Stimulated activated CD4-positive, alpha-beta T cell treated with anti-CD3 and anti-CD28 coated beads, Interleukin-15, amount 100 ng/mL, for 24 hours (primary cell): Measurements from ENCODE around the gene COL27A1.
A peak's percentile ranks its signal among the peaks of the same experiment; 100 is the strongest.

Experiments
- DNase-seq: peaks from one replicate; pipeline ENCODE4 v3.0.0-alpha.2; 2020

Gene COL27A1

DNA sequence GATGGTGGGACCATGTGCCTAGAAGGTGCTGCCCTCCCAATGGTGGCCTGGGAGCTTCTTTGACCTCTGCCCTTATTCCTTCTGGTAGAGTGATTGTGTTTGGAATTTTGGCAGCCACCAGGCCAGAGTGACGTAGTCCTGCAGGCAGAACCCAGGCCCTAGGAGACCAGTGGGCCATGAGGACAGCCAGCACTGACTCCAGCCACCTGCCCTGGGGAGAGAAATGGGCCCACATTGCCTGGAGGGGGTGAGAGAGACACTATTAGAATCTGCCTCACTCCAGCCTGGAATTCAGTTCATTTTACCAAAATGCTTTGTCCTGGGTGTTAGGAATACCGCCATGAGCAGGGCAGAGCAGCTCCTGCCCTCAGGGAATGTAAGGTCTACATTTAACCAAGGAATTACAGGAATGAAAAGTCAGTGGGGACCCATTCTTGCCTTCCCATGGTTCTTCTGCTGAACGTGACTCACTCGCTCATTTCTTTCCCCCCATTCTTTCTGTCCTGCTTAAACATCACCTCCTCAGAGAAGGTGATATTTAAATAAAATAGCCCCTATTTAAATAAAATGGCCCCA is 5.5 kb upstream of the COL27A1 start:
- no peak for DNase-seq

DNA sequence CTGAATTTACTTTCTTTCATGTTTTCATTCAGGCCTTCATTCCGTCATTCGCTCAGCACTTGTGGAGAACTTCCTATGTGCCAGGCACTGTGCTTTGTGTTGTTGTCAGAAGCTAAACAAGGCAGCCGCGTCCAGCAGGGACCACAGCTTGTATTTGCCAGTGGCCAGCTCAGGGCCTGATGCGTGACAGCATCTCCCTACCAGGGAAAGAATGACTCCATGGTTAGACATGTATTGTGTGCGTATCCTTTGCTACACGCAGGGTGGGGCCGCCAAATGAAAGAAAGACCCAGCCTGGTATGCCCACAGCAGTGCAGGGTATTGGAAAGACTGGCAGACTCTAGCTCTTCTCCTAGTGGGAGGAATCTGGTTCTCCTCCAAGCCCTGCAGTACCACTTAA is 4.7 kb upstream of the COL27A1 start:
- DNase-seq = no peak

DNA sequence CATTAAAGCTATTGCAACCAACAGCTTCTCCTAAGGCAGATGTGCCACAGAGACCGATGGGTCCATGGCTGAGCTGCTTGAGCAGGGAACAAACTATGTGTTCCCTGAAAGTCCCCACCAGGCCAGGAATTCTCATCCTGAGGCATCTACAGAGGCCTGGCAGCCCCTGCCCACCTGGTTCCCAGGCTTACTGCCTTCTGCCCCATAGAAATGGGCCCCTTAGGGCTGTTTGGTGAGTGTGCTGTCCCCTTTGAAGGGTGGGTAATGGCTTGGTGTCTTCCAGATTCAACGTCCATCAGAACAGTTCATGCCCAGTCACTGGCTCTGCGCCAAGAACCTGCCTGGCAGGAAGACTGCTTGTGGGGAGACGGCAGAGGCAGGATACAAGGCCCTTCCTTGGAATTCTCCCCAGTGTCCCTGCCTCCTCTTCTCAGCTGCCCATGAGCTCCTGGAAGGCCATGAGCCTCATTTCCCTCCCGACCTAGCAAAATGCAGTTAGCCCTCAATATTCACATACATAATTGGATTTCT is 3.8 kb upstream of the COL27A1 start:
- no peak for DNase-seq

DNA sequence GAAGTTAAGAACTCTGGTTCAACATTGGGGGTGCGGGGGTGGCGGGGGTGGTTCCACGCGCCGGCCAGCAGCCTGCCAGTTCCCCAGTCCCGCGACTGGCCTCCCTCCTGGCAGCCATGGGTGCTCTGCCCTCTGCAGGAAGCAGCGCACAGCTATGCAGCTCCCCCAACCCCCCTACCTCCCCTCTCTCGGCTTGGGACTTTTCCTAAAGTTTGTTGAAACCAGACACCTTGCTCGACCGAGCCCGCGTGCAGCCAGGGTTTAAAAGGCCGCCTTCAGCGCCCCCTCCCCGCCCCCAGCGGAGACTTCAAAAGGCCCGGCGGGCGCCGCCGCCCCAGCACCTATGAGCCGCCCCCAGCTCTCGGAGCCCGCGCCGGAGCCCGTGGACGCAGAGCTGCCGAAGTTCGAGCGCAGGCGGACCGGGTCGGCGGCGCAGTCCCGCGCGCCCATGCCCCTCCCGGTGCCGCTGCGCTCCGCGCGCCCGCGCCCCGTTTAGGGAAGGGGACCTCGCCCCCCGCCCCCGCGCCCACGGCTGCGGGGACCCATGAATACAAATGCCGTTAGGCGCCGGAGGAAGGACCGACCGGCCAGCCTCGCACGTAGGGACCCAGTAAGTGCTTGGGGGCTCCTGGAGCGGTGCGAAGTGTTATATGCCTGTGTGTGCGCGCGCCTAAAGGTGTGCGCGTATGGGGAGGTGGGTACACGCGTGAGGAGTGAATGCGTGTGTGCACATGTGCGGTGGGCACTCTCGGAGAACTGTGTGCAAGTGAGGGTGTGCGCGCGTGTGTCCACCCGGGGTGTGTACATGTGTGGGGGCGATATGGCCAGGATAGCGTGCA is 1.4 kb upstream of the COL27A1 start:
- DNase-seq = peak; percentile 13

DNA sequence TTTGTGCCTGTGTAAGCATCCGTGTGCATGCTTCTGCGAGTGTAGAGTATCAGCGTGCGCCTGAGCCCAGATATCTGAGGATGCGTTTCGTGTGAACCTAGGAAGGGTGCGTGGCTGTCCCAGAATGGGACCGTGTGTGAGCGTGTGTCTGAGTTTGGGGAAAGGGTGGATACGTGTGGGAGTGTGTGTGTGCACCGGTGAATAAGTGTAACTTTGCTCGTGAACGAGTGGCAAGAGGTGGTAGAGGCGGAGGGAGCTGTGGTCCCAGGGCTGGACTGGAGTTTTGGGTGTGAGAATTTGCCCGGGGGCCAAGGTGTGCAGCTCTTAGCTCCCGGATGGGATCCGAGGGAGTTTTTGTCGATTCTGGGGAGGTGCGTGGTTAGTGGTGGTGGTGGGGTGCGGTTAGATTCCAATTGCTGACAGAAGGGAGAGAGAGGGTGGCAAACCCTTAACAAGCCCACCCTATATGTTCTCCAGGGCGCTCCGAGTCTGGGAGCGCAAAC is 686 bp upstream of the COL27A1 start:
- peak; percentile 16 for DNase-seq

DNA sequence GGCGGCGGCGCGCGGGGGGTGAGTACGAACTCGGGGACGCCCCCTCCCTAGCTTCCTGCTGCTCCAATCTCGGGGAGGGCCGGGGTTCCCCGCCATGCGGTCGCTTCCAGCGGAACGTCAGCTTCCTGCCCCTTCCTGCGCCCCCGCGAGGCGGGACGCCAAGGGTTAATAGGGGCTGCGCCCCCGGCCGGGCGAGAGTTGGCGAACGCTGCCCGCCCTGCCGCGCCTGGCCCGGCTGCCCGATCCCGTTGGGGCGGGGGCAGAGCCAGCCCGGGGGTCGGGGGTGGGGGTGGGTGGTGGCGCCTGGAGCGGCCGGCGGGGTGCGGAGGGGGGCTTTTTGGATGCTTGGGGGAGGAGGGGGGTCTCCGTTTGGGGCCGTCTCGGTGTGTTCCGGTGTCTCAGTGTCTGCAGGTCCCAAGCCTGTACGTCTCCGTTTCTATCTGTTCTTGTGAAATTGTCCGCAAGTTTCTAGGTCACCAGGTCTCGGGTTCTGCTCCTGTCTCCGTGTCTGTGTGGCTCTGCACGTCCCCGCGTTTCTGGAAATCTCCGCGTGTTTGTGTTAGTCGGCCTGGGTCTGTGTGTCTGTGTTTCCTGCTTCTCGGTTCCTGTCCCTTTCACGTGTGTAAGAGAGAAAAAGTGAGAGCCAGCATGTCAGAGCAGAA is 789 bp downstream of the COL27A1 start:
- DNase-seq = peak; percentile 46

DNA sequence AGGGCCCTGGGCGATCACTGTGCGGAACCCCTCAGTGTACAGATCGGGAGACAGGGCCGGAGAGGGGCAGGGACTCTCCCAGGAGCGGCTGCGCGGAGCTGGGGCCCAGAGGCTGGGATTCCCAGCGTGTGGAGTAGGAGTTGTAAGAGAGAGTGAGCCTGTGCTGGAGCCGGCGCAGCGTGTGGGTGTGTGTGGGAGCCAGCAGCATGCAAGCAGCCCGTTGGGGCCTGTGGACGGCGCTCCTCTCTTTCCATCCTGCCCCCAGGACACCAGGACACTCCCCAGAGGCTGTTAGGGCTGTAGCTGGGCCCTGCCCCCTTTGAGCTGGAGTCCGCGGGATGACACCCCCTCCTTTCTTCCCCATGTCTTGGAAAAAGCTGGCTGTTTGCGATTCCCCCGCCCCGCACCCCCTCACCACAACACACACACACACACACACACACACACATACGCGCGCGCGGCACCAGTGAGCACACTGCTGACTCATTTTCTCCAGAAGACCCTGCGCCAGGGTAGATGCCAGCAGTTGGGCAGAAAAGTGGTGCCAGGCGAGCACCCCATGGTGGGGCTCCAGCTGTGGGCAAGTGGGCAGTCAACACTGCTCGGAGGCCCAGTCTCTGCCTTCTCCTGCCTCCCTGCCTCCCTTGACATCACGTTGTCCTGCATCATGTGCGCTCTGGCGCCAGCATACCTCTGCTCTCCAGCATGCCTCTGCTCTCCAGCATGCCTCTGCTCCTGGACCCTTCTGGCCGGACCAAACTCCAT is 1.5 kb downstream of the COL27A1 start:
- peak; percentile 36 for DNase-seq

DNA sequence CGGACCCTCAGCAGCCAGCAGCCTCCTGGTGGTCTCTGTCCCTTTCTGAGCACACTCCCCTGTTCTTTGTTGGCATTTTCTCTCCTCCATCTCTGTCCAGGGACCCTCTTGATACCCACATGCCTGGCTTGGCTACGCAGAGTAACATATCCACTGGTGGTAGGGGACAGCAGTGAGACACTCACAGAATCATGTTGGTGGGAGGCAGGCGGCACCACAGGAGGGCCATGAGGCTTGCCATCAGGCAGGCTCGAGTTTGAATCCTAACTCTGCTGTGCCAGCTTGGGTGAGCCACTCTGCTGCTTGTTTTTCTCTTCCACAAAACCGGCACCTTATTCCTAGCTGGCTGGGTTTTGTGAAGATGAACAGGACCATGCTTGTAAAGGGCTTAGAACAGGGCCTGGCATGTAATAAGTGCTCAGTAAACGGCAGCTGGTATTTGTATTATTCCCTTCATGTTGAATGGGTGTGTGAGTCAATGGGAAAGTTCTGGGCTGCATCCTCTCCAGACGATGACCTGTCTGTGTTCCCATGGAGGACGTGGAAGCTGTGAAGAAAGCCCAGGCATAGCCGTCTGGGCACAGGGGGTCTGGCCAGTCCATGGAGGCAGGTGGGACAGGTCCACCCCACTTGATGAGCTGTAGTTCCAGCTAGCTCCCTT is 2.3 kb downstream of the COL27A1 start:
- no peak for DNase-seq

DNA sequence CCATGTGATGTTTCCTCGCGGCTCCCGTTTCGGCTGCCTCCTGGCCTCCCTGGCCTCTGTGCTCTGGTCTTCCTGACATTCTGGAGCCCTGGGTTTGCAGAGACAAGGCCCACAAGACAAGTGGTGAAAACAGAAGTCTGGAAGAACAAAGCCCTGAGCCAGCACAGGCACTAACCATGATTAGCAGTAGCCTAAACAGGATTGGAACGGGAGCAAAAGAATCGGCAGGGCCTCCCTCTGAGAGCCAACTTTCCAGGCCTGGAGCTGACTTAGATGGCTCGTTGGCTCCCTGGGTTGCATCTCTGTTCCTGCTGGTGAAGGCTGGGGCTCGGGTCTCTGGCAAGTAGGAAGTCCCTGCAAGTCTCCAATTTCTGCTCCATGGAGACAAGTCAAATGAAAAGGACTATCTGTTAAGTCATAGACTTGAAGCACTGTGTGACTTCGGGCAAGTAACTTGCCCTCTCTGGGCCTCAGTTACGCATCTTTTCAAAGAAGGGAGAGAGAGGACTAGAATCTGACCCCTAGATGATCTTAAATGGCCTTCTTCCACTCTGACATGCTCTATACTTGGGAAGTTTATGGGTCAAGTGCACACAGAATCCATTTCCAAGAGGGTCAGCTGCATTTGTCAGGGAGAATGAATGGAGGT is 3.3 kb downstream of the COL27A1 start:
- no peak for DNase-seq

DNA sequence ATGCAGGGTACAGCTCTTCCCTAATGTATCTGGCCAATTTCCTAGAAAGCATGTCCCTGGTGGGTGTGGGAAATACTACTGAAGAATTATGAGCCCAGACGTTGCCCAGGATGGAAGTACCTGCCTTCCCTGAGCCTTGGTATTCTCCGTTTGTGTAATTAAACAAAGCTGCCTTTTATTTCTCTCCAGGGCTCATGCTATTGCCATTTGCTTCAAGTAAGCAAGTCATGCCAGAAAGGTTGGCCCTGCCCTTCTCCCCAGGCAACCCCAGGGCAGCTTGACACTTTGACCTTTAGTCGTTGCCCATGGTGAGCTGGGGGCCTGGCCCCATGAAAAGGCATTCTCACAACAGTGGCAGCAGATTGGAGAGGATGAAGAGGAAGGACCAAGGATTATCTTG is 4.4 kb downstream of the COL27A1 start:
- no peak for DNase-seq

DNA sequence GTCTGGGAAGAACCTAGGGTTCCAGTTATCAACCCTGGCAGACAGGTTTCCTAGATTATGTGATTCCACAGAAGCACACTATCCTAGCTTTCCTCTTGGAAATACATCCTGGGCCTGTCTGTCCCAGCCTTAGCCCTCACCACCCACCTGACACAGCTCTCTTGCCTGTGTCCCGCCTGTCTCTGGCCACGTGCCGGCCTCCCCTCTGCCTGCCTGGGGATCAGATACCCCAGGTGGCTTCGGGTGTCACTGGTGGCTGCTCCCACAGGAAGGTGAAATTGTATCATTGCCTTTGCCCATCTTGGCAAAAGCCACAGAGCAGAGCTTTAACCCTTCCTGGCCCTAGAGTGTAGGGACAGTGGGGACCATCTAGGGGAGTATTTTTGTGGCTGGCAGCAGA is 6.2 kb downstream of the COL27A1 start:
- DNase-seq = no peak

DNA sequence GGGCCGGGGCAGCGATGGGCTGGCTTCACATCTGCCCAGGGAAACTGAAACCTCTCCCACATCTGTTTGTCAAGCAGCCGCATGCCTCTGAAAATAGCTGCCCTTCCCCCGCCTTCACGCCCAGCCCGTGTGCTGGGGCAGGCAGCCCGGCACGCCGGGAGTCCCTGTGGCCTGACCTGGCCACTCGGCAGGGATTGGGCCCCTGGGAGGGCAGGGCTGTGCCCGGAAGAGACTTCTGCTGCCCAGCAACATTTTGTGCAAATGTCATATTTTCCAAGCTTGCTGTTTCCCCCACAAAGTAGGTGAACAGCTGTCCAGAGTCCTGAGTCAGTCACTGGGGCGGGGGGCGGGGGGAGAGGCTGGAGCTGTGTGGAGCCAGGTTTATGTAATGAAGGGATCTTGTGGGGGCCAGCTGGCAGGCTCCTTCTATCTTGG is 8.2 kb downstream of the COL27A1 start:
- DNase-seq = no peak

DNA sequence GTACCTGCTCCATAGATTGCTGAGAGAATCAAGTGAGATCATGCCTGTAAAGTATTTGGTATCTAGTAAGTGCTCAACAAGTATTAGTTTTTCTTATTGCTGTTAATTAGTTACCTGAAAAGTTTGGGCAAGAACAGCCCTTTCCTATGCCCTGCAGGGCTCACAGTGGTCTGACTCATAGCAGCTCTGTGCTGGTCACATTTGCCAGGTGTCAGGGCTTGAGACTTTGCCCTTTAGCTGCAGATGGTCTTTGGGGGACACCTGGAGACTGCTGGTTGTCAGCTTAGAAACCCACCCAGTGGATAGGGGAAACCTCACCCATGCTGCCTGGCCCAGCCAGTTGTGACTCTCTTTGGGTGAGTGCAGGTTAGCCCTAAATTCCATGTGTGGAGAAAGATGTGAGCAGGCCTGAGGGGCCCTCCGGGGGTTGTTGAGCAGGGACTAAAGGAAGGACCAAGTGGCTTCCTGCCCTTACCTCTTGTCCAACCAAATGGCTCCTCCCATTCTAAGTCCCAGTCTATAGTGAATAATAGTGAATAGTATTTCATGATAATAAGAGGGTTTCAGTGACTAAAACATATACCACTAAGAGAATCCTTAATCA is 9.0 kb downstream of the COL27A1 start:
- DNase-seq = no peak

DNA sequence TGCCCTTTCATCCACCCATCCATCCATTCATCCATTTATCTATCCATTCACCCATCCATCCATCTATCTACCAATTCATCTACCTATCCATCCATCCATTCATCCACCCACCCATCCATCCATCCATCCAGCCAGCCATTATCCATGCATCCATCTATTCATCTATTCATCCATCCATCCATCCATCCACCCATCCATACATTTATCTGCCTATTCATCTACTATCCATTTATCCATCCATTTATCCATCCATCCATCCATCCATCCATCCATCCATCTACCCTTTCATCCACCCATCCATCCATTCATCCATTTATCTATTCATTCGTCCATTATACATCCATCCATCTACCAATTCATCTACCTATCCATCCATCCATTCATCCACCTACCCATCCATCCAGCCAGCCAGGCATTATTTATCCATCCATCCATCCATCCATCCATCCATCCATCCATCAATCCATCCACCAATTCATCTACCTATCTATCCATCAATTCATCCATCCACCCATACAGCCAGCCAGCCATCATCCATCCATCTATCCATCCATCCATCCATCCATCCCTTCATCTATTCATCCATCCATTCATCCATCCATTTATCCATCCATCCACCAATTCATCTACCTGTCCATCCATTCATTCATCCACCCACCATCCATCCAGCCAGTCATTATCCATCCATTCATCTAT is 10.2 kb downstream of the COL27A1 start:
- no peak for DNase-seq

DNA sequence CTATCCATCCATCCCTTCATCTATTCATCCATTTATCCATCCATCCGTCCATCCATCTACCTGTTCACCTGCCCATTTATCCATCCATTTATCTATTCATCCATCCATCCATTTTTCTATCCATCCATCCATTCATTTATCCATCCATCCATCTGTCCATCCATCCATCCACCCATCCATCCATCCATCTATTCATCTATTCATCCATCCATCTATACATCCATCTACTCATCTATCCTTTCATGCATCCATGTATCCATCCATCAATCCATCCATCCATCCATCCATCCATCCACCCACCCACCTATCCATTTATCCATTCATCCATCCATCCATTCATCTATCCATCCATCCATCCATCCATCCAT is 10.8 kb downstream of the COL27A1 start:
- no peak for DNase-seq

DNA sequence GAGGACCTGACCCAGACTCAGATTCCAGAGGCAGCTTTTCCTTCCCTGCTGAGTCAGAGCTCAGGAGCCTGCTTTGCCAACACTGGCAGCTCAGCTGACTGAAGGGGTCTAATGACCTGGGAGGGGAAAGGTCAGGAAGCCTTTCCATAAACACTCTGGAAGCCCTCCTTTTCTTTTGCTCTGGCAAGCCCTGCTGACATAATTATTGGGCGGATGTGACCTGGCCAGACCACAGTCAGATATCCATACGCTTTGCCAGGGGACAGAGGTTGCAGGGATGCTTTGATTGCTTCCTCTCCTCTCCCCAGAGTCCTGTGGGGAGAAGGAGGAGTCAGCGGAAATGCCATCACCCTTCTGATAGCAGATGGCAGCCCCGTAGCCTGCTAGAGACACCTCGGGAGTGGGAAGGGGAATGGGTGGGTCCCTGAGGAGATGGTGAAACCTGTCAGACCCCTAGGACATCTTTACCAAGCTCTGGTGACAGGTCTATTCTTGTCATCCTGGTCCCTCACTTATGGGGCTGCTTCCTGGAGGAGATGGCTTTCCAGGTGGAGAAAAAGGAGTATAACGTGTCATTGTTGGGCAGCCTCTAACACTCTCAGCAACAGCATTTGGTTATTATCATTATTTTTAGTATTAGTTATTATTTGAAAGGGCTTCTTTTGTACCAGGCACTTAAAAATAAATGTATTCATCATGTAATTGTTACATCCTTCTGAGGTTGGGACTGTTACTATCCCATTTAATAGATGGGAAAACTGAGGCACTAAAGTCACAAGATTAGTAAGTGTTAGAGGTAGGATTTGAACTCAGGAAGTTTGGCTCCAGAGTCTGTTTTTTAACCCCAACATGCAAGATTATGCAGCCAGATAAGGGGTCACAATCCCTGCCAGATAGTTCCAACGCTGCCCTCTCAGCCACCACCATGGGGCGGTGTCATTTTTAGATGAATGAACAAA is 11.6 kb downstream of the COL27A1 start:
- DNase-seq = no peak

DNA sequence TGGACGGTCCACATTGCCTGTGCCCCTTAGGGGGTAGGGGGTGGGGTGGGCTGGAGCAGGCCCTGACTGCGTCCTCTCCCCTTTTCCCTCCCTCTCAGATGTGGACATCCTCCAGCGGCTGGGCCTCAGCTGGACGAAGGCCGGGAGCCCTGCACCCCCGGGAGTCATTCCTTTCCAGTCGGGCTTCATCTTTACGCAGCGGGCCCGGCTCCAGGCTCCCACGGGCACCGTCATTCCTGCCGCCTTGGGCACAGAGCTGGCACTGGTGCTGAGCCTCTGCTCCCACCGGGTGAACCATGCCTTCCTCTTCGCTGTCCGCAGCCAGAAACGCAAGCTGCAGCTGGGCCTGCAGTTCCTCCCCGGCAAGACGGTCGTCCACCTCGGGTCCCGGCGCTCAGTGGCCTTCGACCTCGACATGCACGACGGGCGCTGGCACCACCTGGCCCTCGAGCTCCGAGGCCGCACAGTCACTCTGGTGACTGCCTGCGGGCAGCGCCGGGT is 12.3 kb downstream of the COL27A1 start:
- no peak for DNase-seq

DNA sequence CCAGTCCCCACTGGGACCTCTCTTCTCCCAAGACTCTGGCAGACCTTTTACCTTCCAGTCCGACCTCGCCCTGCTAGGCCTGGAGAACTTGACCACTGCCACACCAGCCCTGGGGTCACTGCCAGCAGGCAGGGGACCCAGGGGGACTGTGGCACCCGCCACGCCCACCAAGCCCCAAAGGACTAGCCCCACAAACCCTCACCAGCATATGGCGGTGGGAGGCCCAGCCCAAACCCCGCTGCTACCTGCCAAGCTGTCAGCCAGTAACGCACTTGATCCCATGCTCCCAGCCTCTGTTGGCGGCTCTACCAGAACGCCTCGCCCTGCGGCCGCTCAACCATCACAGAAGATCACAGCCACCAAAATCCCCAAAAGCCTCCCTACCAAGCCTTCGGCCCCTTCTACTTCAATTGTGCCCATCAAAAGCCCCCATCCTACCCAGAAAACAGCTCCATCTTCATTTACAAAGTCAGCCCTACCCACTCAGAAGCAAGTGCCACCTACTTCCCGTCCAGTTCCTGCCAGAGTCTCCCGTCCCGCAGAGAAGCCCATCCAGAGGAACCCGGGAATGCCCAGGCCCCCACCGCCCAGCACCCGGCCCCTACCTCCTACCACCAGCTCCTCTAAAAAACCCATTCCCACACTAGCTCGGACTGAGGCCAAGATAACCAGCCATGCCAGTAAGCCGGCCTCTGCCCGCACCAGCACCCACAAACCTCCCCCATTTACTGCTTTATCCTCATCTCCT is 13.1 kb downstream of the COL27A1 start:
- DNase-seq = no peak
